Esophagus squamous epithelium (tissue), 4 donors: Measurements from ENCODE around the gene MAGEA4.

Source experiments
- POLR2A ChIP-seq, 4 donors: fragments of 450-650 bp; IDR thresholded peaks; one replicate each; pipeline ENCODE4 v1.6.1; 2017; ENCODE audit warnings: antibody characterized with exemption in 4 of 4, mild to moderate bottlenecking in 4 of 4, moderate library complexity in 3 of 4
- TF ChIP-seq, protein P1 (sequence below), 6 experiments: fragments of 450-650 bp in 4 of 6; fragments of 200-600 bp in 2 of 6; sonication (generic) in 2 of 6; IDR thresholded peaks; one replicate each; pipeline ENCODE4 v1.5.1; 2016 to 2019; ENCODE audit warnings: antibody characterized with exemption in 6 of 6, mild to moderate bottlenecking in 4 of 6, moderate library complexity in 4 of 6

DNA sequence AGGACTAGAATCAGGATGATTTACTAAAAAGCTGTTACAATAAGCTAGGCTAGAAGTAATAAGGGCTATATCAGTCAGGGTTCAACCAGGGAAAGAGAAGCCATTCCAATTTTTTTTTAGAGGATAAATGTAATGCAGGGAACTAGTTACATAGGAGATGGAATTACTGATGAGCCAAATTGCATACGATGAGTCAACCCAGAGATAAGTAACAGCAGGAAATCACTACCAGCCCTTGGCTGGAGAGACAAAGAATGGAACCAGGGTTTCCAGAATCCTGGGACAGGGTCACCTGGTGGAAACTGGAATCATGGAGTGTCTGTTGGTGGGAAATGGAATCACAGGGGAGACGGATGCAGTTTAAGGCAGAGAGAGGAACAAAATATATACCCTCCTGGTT, 13.1 kb upstream of the MAGEA4 start:
- TF ChIP-seq, protein P1, sequence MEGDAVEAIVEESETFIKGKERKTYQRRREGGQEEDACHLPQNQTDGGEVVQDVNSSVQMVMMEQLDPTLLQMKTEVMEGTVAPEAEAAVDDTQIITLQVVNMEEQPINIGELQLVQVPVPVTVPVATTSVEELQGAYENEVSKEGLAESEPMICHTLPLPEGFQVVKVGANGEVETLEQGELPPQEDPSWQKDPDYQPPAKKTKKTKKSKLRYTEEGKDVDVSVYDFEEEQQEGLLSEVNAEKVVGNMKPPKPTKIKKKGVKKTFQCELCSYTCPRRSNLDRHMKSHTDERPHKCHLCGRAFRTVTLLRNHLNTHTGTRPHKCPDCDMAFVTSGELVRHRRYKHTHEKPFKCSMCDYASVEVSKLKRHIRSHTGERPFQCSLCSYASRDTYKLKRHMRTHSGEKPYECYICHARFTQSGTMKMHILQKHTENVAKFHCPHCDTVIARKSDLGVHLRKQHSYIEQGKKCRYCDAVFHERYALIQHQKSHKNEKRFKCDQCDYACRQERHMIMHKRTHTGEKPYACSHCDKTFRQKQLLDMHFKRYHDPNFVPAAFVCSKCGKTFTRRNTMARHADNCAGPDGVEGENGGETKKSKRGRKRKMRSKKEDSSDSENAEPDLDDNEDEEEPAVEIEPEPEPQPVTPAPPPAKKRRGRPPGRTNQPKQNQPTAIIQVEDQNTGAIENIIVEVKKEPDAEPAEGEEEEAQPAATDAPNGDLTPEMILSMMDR (IDR thresholded peaks at IDR 0.05), result no peak
- no peak for TF ChIP-seq POLR2A (IDR thresholded peaks at IDR 0.05)
